ENCODE data around the gene OSBPL2. TPM values are rescaled to one million over a fixed set of nuclear protein-coding genes. Genes with fewer than 3 reads are reported as not detected.

The OSBPL2 gene
- total and polyA plus RNA-seq, 2 experiments from 2014 or later: 16.6 to 31.2 TPM

- no peak for TF ChIP-seq ZNF331 (CRISPR knock-in tag; IDR thresholded peaks at IDR 0.05; ENCODE audit: low read depth)
- TF ChIP-seq JUNB (IDR thresholded peaks at IDR 0.05; ENCODE audit: unreplicated experiment): no peak
Observed at GRCh38 chr20:62198931-62199330, 39.4 kb upstream of the OSBPL2 start (continued).

GRCh38 chr20:62200491-62201172 lies 37.7 kb upstream of the OSBPL2 start:
- no peaks in the 10 kb centered on the region for H3K9me2 ChIP-seq (ENCODE audit: insufficient read depth)
- no peak overlapping the region for H2AFZ ChIP-seq
- no peaks in the 10 kb centered on the region for H3K4me1 ChIP-seq (ENCODE audit: insufficient read depth)
- no peaks in the 10 kb centered on the region; the same call in 2 of the 3 replicates for H3K4me1 Mint-ChIP-seq
- peaks cover 2% of the 10 kb centered on the region for H3K27me3 Mint-ChIP-seq (ENCODE audit: insufficient read depth, low read depth, poor library complexity)
- no peaks in the 10 kb centered on the region for H3K9me3 Mint-ChIP-seq
- H3K27ac ChIP-seq (ENCODE audit: low read depth): no peak overlapping the region
- DNase-seq (ENCODE audit: low spot score) (no peak), ATAC-seq (no peak)
- H3K4me2 ChIP-seq: no peak overlapping the region
- H3K36me3 Mint-ChIP-seq (ENCODE audit: low read depth): peaks cover 45% of the 10 kb centered on the region
- no peak overlapping the region for H3K4me3 ChIP-seq
- H3K27ac Mint-ChIP-seq: no peak overlapping the region
- no peaks in the 10 kb centered on the region for H3K27me3 ChIP-seq (ENCODE audit: insufficient read depth)
- H3K36me3 ChIP-seq (ENCODE audit: insufficient read depth): no peaks in the 10 kb centered on the region; the same call in 1 of the 2 replicates
- no peaks in the 10 kb centered on the region for H3F3A ChIP-seq (replicated peaks; ENCODE audit: low read depth)
- H3K79me2 ChIP-seq (replicated peaks; ENCODE audit: insufficient read depth): no peaks in the 10 kb centered on the region
- H3K4me3 Mint-ChIP-seq: no peak overlapping the region
- H4K20me1 ChIP-seq (replicated peaks; ENCODE audit: insufficient read depth): no peaks in the 10 kb centered on the region
- TF ChIP-seq REST (IDR thresholded peaks at IDR 0.05; ENCODE audit: unreplicated experiment) (no peak), CTCF (conservative IDR thresholded peaks at IDR 0.05; ENCODE audit: low read depth in 2 of 2) (no peak), ZNF114 (CRISPR knock-in tag; IDR thresholded peaks at IDR 0.05) (no peak), JUNB (IDR thresholded peaks at IDR 0.05; ENCODE audit: unreplicated experiment) (no peak), POLR2AphosphoS5 (IDR thresholded peaks at IDR 0.05; ENCODE audit: low read depth) (no peak), EZH2 (IDR thresholded peaks at IDR 0.05; ENCODE audit: low read depth, unreplicated experiment) (no peak), ZNF331 (CRISPR knock-in tag; IDR thresholded peaks at IDR 0.05; ENCODE audit: low read depth) (no peak), EZH2phosphoT487 (IDR thresholded peaks at IDR 0.05; ENCODE audit: unreplicated experiment) (no peak), ETS1 (IDR thresholded peaks at IDR 0.05) (no peak), ZNF462 (CRISPR knock-in tag; IDR thresholded peaks at IDR 0.05) (no peak), CREB1 (CRISPR knock-in tag; IDR thresholded peaks at IDR 0.05; ENCODE audit: low read depth) (no peak), STAT1 (IDR thresholded peaks at IDR 0.05; ENCODE audit: unreplicated experiment) (no peak)

Data from GM23338 (cell line).